Muscle of back (tissue), 11 donors: Measurements from ENCODE around the gene CIRBP. TPM values are rescaled to one million over a fixed set of nuclear protein-coding genes. Genes with fewer than 3 reads are reported as not detected.

Experiments used
- DNase-seq, 3 donors: peaks; one replicate each; pipeline versions ENCODE4 v3.0.0 to v3.0.0-alpha.2; 2013
- polyA plus RNA-seq, 10 donors: library from polyadenylated mRNA; unstranded; fragments of 120-200 nt; gene quantifications; one replicate each; pipeline ENCODE4 v1.2.1, GENCODE V29; 2013; ENCODE audit not compliant: insufficient read length in 10 of 10

Gene CIRBP
- polyA plus RNA-seq, 10 donors = 408 to 480 (median 436) TPM

- DNase-seq = no peak
Measured at GRCh38 chr19:1322198-1322981, 53.3 kb downstream of the CIRBP start.

- DNase-seq = no peak
Measured at GRCh38 chr19:1324249-1324805, 55.2 kb downstream of the CIRBP start.

Other genes with a start within 250 kb of the CIRBP start
- gene TMEM259, start 248.2 kb upstream of the CIRBP start, polyA plus RNA-seq = 10 to 100 TPM; 51.8 to 91.2 (median 73.3) TPM
- not detected for gene RNU6-2, start 247.8 kb upstream of the CIRBP start, polyA plus RNA-seq
- gene CNN2, start 242.7 kb upstream of the CIRBP start, polyA plus RNA-seq = 10 to 100 TPM; 40.4 to 84.7 (median 54.1) TPM
- gene ABCA7, start 229.2 kb upstream of the CIRBP start, polyA plus RNA-seq = 10 to 100 TPM in 9 of 10 donors, 1 to 10 TPM in 1; 4.8 to 29.3 (median 12.0) TPM
- 10 to 100 TPM in 5 of 10 donors, 1 to 10 TPM in 5; 6.3 to 20.7 (median 10.1) TPM for gene ARHGAP45, start 202.2 kb upstream of the CIRBP start, polyA plus RNA-seq
- gene POLR2E, start 174.0 kb upstream of the CIRBP start, polyA plus RNA-seq = 100 to 1,000 TPM in 8 of 10 donors, 10 to 100 TPM in 2; 81.8 to 145 (median 110) TPM
- 100 to 1,000 TPM; 117 to 183 (median 150) TPM for gene GPX4, start 165.3 kb upstream of the CIRBP start, polyA plus RNA-seq
- 10 to 100 TPM in 5 of 10 donors, 1 to 10 TPM in 5; 6.1 to 14.5 (median 10.4) TPM for gene SBNO2, start 95.1 kb upstream of the CIRBP start, polyA plus RNA-seq
- gene STK11, start 63.6 kb upstream of the CIRBP start, polyA plus RNA-seq = 10 to 100 TPM; 37.8 to 53.7 (median 47.7) TPM
- gene CBARP, start 31.3 kb upstream of the CIRBP start, polyA plus RNA-seq = 1 to 10 TPM in 7 of 10 donors, under 1 TPM in 3; 0.97 to 2.7 (median 1.2) TPM
- 100 to 1,000 TPM; 114 to 184 (median 135) TPM for gene ATP5F1D, start 27.6 kb upstream of the CIRBP start, polyA plus RNA-seq
- 10 to 100 TPM; 27.7 to 44.0 (median 33.6) TPM for gene MIDN, start 20.7 kb upstream of the CIRBP start, polyA plus RNA-seq
- gene FAM174C, start 6.2 kb downstream of the CIRBP start, polyA plus RNA-seq = 10 to 100 TPM in 9 of 10 donors, 1 to 10 TPM in 1; 7.9 to 17.0 (median 14.3) TPM
- 1 to 10 TPM in 7 of 10 donors, under 1 TPM in 3; 0.29 to 2.4 (median 1.3) TPM for gene EFNA2, start 16.5 kb downstream of the CIRBP start, polyA plus RNA-seq
- 10 to 100 TPM; 51.3 to 94.1 (median 63.8) TPM for gene NDUFS7, start 114.6 kb downstream of the CIRBP start, polyA plus RNA-seq
- 100 to 1,000 TPM; 133 to 200 (median 160) TPM for gene GAMT, start 132.2 kb downstream of the CIRBP start, polyA plus RNA-seq
- gene DAZAP1, start 138.3 kb downstream of the CIRBP start, polyA plus RNA-seq = 10 to 100 TPM; 52.2 to 76.1 (median 64.0) TPM
- gene RPS15, start 169.1 kb downstream of the CIRBP start, polyA plus RNA-seq = 1,000 to 10,000 TPM in 5 of 10 donors, 100 to 1,000 TPM in 5; 743 to 1,364 (median 1,019) TPM
- 1 to 10 TPM in 2 of 10 donors, under 1 TPM in 8; 0.47 to 1.2 (median 0.82) TPM for gene APC2, start 180.8 kb downstream of the CIRBP start, polyA plus RNA-seq
- 10 to 100 TPM; 11.6 to 20.9 (median 15.8) TPM for gene C19orf25, start 209.9 kb downstream of the CIRBP start, polyA plus RNA-seq
- gene PCSK4, start 221.0 kb downstream of the CIRBP start, polyA plus RNA-seq = 1 to 10 TPM in 4 of 10 donors, under 1 TPM in 6; 0.46 to 2.0 (median 0.88) TPM
- 1 to 10 TPM; 1.4 to 2.6 (median 1.8) TPM for gene REEP6, start 221.8 kb downstream of the CIRBP start, polyA plus RNA-seq
- gene ADAMTSL5, start 243.7 kb downstream of the CIRBP start, polyA plus RNA-seq = 10 to 100 TPM in 9 of 10 donors, 1 to 10 TPM in 1; 7.4 to 17.8 (median 13.8) TPM